Endodermal cell (in vitro differentiated cells): ENCODE data around the gene SCUBE1. TPM values are rescaled to one million over a fixed set of nuclear protein-coding genes. Genes with fewer than 3 reads are reported as not detected.
A peak's percentile ranks its signal among the peaks of the same experiment; 100 is the strongest.

Experiments used
- DNase-seq: peaks from one replicate; pipeline ENCODE4 v3.0.0-alpha.2; 2017
- H3K27ac ChIP-seq: 2 replicates; pipeline ENCODE4 v1.5.1; 2013; ENCODE audit warnings: mild to moderate bottlenecking, low read depth, low read length, moderate library complexity
- H3K27me3 ChIP-seq: 2 replicates; pipeline ENCODE4 v1.6.1; 2013; ENCODE audit warnings: mild to moderate bottlenecking, low read length, moderate library complexity; ENCODE audit not compliant: insufficient read depth, control insufficient read depth, poor library complexity, severe bottlenecking
- H3K36me3 ChIP-seq: 2 replicates; pipeline ENCODE4 v1.7.0; 2013; ENCODE audit warnings: mild to moderate bottlenecking, low read length, moderate library complexity; ENCODE audit not compliant: control insufficient read depth, insufficient read depth
- H3K4me1 ChIP-seq: one replicate; pipeline ENCODE4 v1.7.0; 2013; ENCODE audit warnings: low read length; ENCODE audit not compliant: control insufficient read depth, insufficient read depth
- H3K4me3 ChIP-seq: 2 replicates; pipeline ENCODE4 v1.5.1; 2013; ENCODE audit warnings: mild to moderate bottlenecking, low read length, moderate library complexity
- H3K9ac ChIP-seq: 2 replicates; pipeline ENCODE4 v1.6.1; 2013; ENCODE audit warnings: mild to moderate bottlenecking, low read length, moderate library complexity; ENCODE audit not compliant: poor library complexity, severe bottlenecking; ENCODE audit errors: extremely low read depth
- H3K9me3 ChIP-seq: 2 replicates; pipeline ENCODE4 v1.6.1; 2013; ENCODE audit warnings: mild to moderate bottlenecking, low read length, moderate library complexity; ENCODE audit not compliant: control insufficient read depth
- H3K27ac Mint-ChIP-seq: 2 replicates; pipeline ENCODE4 v1.8.0; 2020; ENCODE audit warnings: mixed read lengths
- H3K27me3 Mint-ChIP-seq: 2 replicates; pipeline ENCODE4 v1.8.0; 2021; ENCODE audit warnings: mild to moderate bottlenecking, mixed read lengths; ENCODE audit not compliant: insufficient read depth
- H3K36me3 Mint-ChIP-seq: 2 replicates; pipeline ENCODE4 v1.8.0; 2020; ENCODE audit warnings: low read depth, mixed read lengths
- H3K4me1 Mint-ChIP-seq: 2 replicates; pipeline ENCODE4 v1.8.0; 2020; ENCODE audit warnings: mixed read lengths
- H3K4me3 Mint-ChIP-seq: 2 replicates; pipeline ENCODE4 v1.8.0; 2020; ENCODE audit warnings: mild to moderate bottlenecking, moderate library complexity, mixed read lengths
- H3K9me3 Mint-ChIP-seq: 2 replicates; pipeline ENCODE4 v1.8.0; 2020; ENCODE audit warnings: mild to moderate bottlenecking, mixed read lengths
- CTCF ChIP-seq: fragments of 200-600 bp; sonication (generic); conservative IDR thresholded peaks from 2 replicates; pipeline ENCODE4 v1.5.0; 2021; ENCODE audit warnings: antibody characterized with exemption, mild to moderate bottlenecking
- WGBS, 2 experiments: methylation state at CpG; one replicate each; pipeline versions ENCODE4 v1.1.5 to v1.1.7; 2013; ENCODE audit warnings: missing lambda C conversion rate in 2 of 2, mixed read lengths in 1 of 2; ENCODE audit not compliant: insufficient coverage in 1 of 2, insufficient read length in 1 of 2; 5-methylcytosine and 5-hydroxymethylcytosine counted together
- total RNA-seq, 2 donors: library from RNA; stranded (reverse); fragmentation: NEBNext Ultra II Directional in 1 of 2; extraction: Animal tissue kit (Norgen Biotek cat#: 25700) in 1 of 2; gene quantifications; 2 replicates in 1 of 2; 3 replicates in 1 of 2; pipeline ENCODE4 v1.2.1, GENCODE V29; 2021

The SCUBE1 gene
- total RNA-seq, 2 donors from 2014 or later: 0.13 to 0.95 TPM

- WGBS, 2 experiments: 32 to 42% methylated on average over 6 to 9 of the region's 9 CpGs
- Mint-ChIP-seq H3K27ac (no peak overlapping the region), H3K4me1 (peaks cover 4% of the 10 kb centered on the region), H3K36me3 (no peaks in the 10 kb centered on the region), H3K9me3 (no peaks in the 10 kb centered on the region), H3K27me3 (peaks cover 3% of the 10 kb centered on the region), H3K4me3 (no peak overlapping the region)
- H3K4me1 ChIP-seq: no peaks in the 10 kb centered on the region
- peak; percentile 86 for TF ChIP-seq CTCF
- peak; percentile 89 for DNase-seq
- no peak overlapping the region for H3K27ac ChIP-seq
- no peak overlapping the region for H3K4me3 ChIP-seq
- no peak overlapping the region for H3K9ac ChIP-seq
- H3K9me3 ChIP-seq: no peaks in the 10 kb centered on the region
- H3K36me3 ChIP-seq: no peaks in the 10 kb centered on the region
- no peaks in the 10 kb centered on the region for H3K27me3 ChIP-seq
These were observed 69.2 kb downstream of the SCUBE1 start for GRCh38 chr22:43273902-43274484.

GRCh38 chr22:43272869-43273318 is 70.3 kb downstream of the SCUBE1 start:
- Histone ChIP-seq H3K36me3 (no peaks in the 10 kb centered on the region), H3K9ac (no peak overlapping the region), H3K27me3 (no peaks in the 10 kb centered on the region), H3K27ac (no peak overlapping the region), H3K9me3 (no peaks in the 10 kb centered on the region), H3K4me1 (no peaks in the 10 kb centered on the region), H3K4me3 (no peak overlapping the region)
- Mint-ChIP-seq H3K4me1 (peaks cover 4% of the 10 kb centered on the region), H3K9me3 (no peaks in the 10 kb centered on the region), H3K27me3 (peaks cover 3% of the 10 kb centered on the region), H3K27ac (no peak overlapping the region), H3K36me3 (no peaks in the 10 kb centered on the region), H3K4me3 (no peak overlapping the region)
- WGBS, 2 experiments: 86 to 87% methylated on average over 8 to 12 of the region's 12 CpGs
- peak; percentile 71 for DNase-seq
- TF ChIP-seq CTCF: peak; percentile 46

- no peak overlapping the region for H3K4me3 Mint-ChIP-seq
These were observed 70.9 kb downstream of the SCUBE1 start for GRCh38 chr22:43272301-43272700.

More at GRCh38 chr22:43272301-43272700, 70.9 kb downstream of the SCUBE1 start:
- Histone ChIP-seq H3K4me3 (no peak overlapping the region), H3K9ac (no peak overlapping the region), H3K27ac (no peak overlapping the region), H3K4me1 (no peaks in the 10 kb centered on the region), H3K27me3 (no peaks in the 10 kb centered on the region), H3K9me3 (no peaks in the 10 kb centered on the region), H3K36me3 (no peaks in the 10 kb centered on the region)
- no peak for DNase-seq
- Mint-ChIP-seq H3K27me3 (peaks cover 3% of the 10 kb centered on the region), H3K36me3 (no peaks in the 10 kb centered on the region), H3K4me1 (peaks cover 4% of the 10 kb centered on the region), H3K27ac (no peak overlapping the region), H3K9me3 (no peaks in the 10 kb centered on the region)
- 83 to 89% methylated on average over 7 to 12 of the region's 12 CpGs for WGBS, 2 experiments
- TF ChIP-seq CTCF: no peak
